K562 (cell line): ENCODE data around the gene PLXNA3. TPM values are rescaled to one million over a fixed set of nuclear protein-coding genes. Genes with fewer than 3 reads are reported as not detected.
"Not testable (repeated sequence)": the region's sequence is repeated elsewhere in the genome, so short reads cannot be mapped to it uniquely, and the experiment has no call there.

ENCODE experiments used
- ATAC-seq: fragments of 200-7000 bp; cut with Tn5 transposase; 3 replicates; pipeline ENCODE4 v1.9.1; 2020; ENCODE audit warnings: moderate library complexity
- BruUV-seq: library from RNA; stranded (reverse); fragments of 400-500 nt; replicated peaks from 2 replicates; lab custom pipeline; 2021; lab: Mats Ljungman, UMichigan
- CTCF ChIA-PET: fragments of 300-600 bp; formaldehyde crosslinking; extraction: SDS; loops from one replicate; lab custom pipeline; 2021; ENCODE audit warnings: low intra/inter-chr PET ratio; lab: Yijun Ruan, JAX
- POLR2A ChIA-PET: fragments of 300-600, 350-650 bp; sonication (Branson Sonifier 250); formaldehyde crosslinking; extraction: SDS; loops from one replicate; lab custom pipeline; 2021; ENCODE audit warnings: antibody characterized with exemption, inconsistent platforms; lab: Yijun Ruan, JAX
- DNase-seq, 4 experiments: peaks; one replicate each; pipeline versions ENCODE4 v3.0.0 to v3.0.0-alpha.2; 2011 to 2018; ENCODE audit warnings: low spot score in 3 of 4, mixed read lengths in 3 of 4; ENCODE audit errors: extremely low read depth in 1 of 4
- FAIRE-seq: peaks from 2 replicates; lab custom pipeline; 2011; peaks lifted over from hg19 to GRCh38; lab: Jason Lieb, UNC
- H2AFZ ChIP-seq: 2 replicates; pipeline ENCODE4 v1.6.0; 2011; ENCODE audit warnings: low read depth, low read length, control low read depth, inconsistent platforms
- H3K27ac ChIP-seq: fragments of 200-600 bp; 3 replicates; pipeline ENCODE4 v1.8.0; 2011; ENCODE audit warnings: low read depth, mild to moderate bottlenecking, control low read depth, inconsistent platforms, low read length, moderate library complexity, mixed read lengths; ENCODE audit errors: extremely low read depth
- H3K27me3 ChIP-seq, 2 experiments: fragments of 300-600 bp in 1 of 2; 2 replicates in 1 of 2; 3 replicates in 1 of 2; pipeline versions ENCODE4 v1.6.0 to v1.8.0; 2011; ENCODE audit warnings: inconsistent platforms in 2 of 2, low read length in 2 of 2, mild to moderate bottlenecking in 1 of 2, mixed read lengths in 1 of 2, moderate library complexity in 1 of 2; ENCODE audit not compliant: control insufficient read depth in 2 of 2, insufficient read depth in 2 of 2
- H3K36me3 ChIP-seq: fragments of 300-600 bp; 3 replicates; pipeline ENCODE4 v1.8.0; 2011; ENCODE audit warnings: mild to moderate bottlenecking, low read length, inconsistent platforms; ENCODE audit not compliant: control insufficient read depth, insufficient read depth
- H3K4me1 ChIP-seq, 2 experiments: fragments of 200-600 bp in 1 of 2; replicated peaks in 1 of 2; 2 replicates in 1 of 2; 3 replicates in 1 of 2; pipeline versions ENCODE4 v1.5.1 to v1.8.0; 2011; ENCODE audit warnings: inconsistent platforms in 2 of 2, low read length in 2 of 2, mild to moderate bottlenecking in 1 of 2, mixed read lengths in 1 of 2, moderate library complexity in 1 of 2; ENCODE audit not compliant: control insufficient read depth in 2 of 2, insufficient read depth in 2 of 2
- H3K4me2 ChIP-seq: 2 replicates; pipeline ENCODE4 v1.6.1; 2011; ENCODE audit warnings: low read length, control low read depth, inconsistent platforms, mixed read lengths; ENCODE audit not compliant: insufficient read depth
- H3K4me3 ChIP-seq: fragments of 200-600 bp; sonication (generic), shearing (Covaris generic); 2 replicates; pipeline ENCODE4 v1.5.1; 2016; ENCODE audit warnings: control low read depth, inconsistent platforms
- H3K79me2 ChIP-seq: fragments of 200-600 bp; 3 replicates; pipeline ENCODE4 v1.8.0; 2011; ENCODE audit warnings: low read length, inconsistent platforms; ENCODE audit not compliant: control insufficient read depth, insufficient read depth
- H3K9ac ChIP-seq, 2 experiments: 2 replicates each; pipeline versions ENCODE4 v1.6.0 to v1.6.1; 2011; ENCODE audit warnings: low read depth in 2 of 2, low read length in 2 of 2, control low read depth in 1 of 2, inconsistent platforms in 1 of 2, mild to moderate bottlenecking in 1 of 2, mixed read lengths in 1 of 2; ENCODE audit not compliant: insufficient read depth in 1 of 2
- H3K9me1 ChIP-seq: one replicate; pipeline ENCODE4 v1.6.0; 2011; ENCODE audit warnings: inconsistent platforms, mild to moderate bottlenecking, low read length, moderate library complexity; ENCODE audit not compliant: control insufficient read depth, insufficient read depth
- H3K9me3 ChIP-seq: replicated peaks from 2 replicates; pipeline ENCODE4 v1.5.1; 2011; ENCODE audit warnings: low read depth, low read length, inconsistent platforms; ENCODE audit not compliant: control insufficient read depth, insufficient read depth
- H4K20me1 ChIP-seq: replicated peaks from 2 replicates; pipeline ENCODE4 v1.6.1; 2011; ENCODE audit warnings: low read length, inconsistent platforms, mixed read lengths; ENCODE audit not compliant: control insufficient read depth, insufficient read depth
- KDM5B ChIP-seq: fragments of 200-600 bp; sonication (generic); IDR thresholded peaks from 2 replicates; pipeline ENCODE4 v1.6.1; 2012; ENCODE audit warnings: low read depth, mild to moderate bottlenecking, moderate library complexity, low read length, control low read depth, inconsistent platforms; ENCODE audit not compliant: insufficient replicate concordance
- PHF21A ChIP-seq: fragments of 450-650 bp; IDR thresholded peaks from 2 replicates; pipeline ENCODE4 v1.6.1; 2017; ENCODE audit warnings: low read depth, borderline replicate concordance
- ZNF398 ChIP-seq: fragments of 250-450 bp; sonication (Bioruptor Pico); IDR thresholded peaks from 2 replicates; pipeline ENCODE4 v1.8.0; 2021; ENCODE audit warnings: moderate library complexity, mild to moderate bottlenecking, inconsistent platforms
- WGBS: fragments of 100-300 bp; shearing (Covaris generic); methylation state at CpG from one replicate; pipeline ENCODE4 v1.1.6; 2016; ENCODE audit warnings: low coverage, mixed read lengths; ENCODE audit not compliant: insufficient coverage; ENCODE audit errors: missing lambda C conversion rate; 5-methylcytosine and 5-hydroxymethylcytosine counted together
- in situ Hi-C: fragments of 300-500 bp; cut with MboI; formaldehyde crosslinking; loops from 4 replicates; pipeline ENCODE4 v1.15.0; 2018; ENCODE audit warnings: inconsistent platforms, mixed read lengths
- intact Hi-C: fragments of 100-400 bp; cut with micrococcal nuclease; formaldehyde crosslinking; loops from 2 replicates; pipeline ENCODE4 v1.14.2; 2022
- polyA plus RNA-seq, 8 experiments: library from polyadenylated mRNA; depleted of rRNA in 4 of 8; stranded (reverse) in 5 of 8; unstranded in 3 of 8; fragments of >200 nt; fragmentation: Nextera tagmentation in 2 of 8; fragmentation: Illumina TruSeq in 1 of 8; extraction: Ambion mirVana in 2 of 8; extraction: Trizol in 1 of 8; gene quantifications; 2 replicates each; pipeline versions ENCODE4 v1.2.1 to v1.2.3, GENCODE V29; 2011 to 2014; ENCODE audit warnings: inconsistent platforms in 1 of 8, missing spikeins in 1 of 8
- total RNA-seq, 7 experiments: library from RNA; depleted of rRNA in 6 of 7; stranded (reverse); fragments of >200 nt in 6 of 7; fragmentation: Illumina TruSeq in 2 of 7; extraction: Trizol in 2 of 7; gene quantifications; 2 replicates each; pipeline versions ENCODE4 v1.2.1 to v1.2.3, GENCODE V29; 2011 to 2021; ENCODE audit warnings: low replicate concordance in 1 of 7
- TF ChIP-seq, protein P1 (sequence below): IDR thresholded peaks from 2 replicates; pipeline ENCODE4 v1.6.1; 2011; ENCODE audit not compliant: insufficient read length; ENCODE audit errors: extremely low read depth
- TF ChIP-seq, protein P2 (sequence below): fragments of 450-650 bp; IDR thresholded peaks from 2 replicates; pipeline ENCODE4 v1.6.1; 2016
- TF ChIP-seq, protein P3 (sequence below): fragments of 450-650 bp; IDR thresholded peaks from 2 replicates; pipeline ENCODE4 v1.6.1; 2017; ENCODE audit warnings: antibody characterized with exemption, mild to moderate bottlenecking

The PLXNA3 gene
- total and polyA plus RNA-seq, 9 of the 15 experiments (the other 6 are each of a cell fraction or from before 2014, with no cell fraction given): 0.32 to 47.8 (median 7.5) TPM

- TF ChIP-seq, protein P1, sequence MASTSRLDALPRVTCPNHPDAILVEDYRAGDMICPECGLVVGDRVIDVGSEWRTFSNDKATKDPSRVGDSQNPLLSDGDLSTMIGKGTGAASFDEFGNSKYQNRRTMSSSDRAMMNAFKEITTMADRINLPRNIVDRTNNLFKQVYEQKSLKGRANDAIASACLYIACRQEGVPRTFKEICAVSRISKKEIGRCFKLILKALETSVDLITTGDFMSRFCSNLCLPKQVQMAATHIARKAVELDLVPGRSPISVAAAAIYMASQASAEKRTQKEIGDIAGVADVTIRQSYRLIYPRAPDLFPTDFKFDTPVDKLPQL: no peak
- TF ChIP-seq ZNF398 (CRISPR knock-in tag) (no peak), KDM5B (no peak), PHF21A (no peak)
Measured at GRCh38 chrX:154495472-154495922, 37.4 kb downstream of the PLXNA3 start (continued).

GRCh38 chrX:154496591-154497137 is 38.6 kb downstream of the PLXNA3 start:
- not testable (repeated sequence) for H3K9ac ChIP-seq
- TF ChIP-seq, protein P2, sequence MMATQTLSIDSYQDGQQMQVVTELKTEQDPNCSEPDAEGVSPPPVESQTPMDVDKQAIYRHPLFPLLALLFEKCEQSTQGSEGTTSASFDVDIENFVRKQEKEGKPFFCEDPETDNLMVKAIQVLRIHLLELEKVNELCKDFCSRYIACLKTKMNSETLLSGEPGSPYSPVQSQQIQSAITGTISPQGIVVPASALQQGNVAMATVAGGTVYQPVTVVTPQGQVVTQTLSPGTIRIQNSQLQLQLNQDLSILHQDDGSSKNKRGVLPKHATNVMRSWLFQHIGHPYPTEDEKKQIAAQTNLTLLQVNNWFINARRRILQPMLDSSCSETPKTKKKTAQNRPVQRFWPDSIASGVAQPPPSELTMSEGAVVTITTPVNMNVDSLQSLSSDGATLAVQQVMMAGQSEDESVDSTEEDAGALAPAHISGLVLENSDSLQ: peak; percentile 85
- TF ChIP-seq, protein P3, sequence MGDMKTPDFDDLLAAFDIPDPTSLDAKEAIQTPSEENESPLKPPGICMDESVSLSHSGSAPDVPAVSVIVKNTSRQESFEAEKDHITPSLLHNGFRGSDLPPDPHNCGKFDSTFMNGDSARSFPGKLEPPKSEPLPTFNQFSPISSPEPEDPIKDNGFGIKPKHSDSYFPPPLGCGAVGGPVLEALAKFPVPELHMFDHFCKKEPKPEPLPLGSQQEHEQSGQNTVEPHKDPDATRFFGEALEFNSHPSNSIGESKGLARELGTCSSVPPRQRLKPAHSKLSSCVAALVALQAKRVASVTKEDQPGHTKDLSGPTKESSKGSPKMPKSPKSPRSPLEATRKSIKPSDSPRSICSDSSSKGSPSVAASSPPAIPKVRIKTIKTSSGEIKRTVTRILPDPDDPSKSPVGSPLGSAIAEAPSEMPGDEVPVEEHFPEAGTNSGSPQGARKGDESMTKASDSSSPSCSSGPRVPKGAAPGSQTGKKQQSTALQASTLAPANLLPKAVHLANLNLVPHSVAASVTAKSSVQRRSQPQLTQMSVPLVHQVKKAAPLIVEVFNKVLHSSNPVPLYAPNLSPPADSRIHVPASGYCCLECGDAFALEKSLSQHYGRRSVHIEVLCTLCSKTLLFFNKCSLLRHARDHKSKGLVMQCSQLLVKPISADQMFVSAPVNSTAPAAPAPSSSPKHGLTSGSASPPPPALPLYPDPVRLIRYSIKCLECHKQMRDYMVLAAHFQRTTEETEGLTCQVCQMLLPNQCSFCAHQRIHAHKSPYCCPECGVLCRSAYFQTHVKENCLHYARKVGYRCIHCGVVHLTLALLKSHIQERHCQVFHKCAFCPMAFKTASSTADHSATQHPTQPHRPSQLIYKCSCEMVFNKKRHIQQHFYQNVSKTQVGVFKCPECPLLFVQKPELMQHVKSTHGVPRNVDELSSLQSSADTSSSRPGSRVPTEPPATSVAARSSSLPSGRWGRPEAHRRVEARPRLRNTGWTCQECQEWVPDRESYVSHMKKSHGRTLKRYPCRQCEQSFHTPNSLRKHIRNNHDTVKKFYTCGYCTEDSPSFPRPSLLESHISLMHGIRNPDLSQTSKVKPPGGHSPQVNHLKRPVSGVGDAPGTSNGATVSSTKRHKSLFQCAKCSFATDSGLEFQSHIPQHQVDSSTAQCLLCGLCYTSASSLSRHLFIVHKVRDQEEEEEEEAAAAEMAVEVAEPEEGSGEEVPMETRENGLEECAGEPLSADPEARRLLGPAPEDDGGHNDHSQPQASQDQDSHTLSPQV: peak; percentile 47; the same call in 1 of the 2 replicates

More at GRCh38 chrX:154496591-154497137, 38.6 kb downstream of the PLXNA3 start:
- intact Hi-C loops: loop anchor here (10.0 kb wide), 1 partner anchor 122 kb away; the partner anchor contains the start of genes EMD and FLNA
- H3K9me1 ChIP-seq, in situ Hi-C loops, H3K27me3 ChIP-seq, H4K20me1 ChIP-seq, DNase-seq, H3K9me3 ChIP-seq, H3K36me3 ChIP-seq, BruUV-seq, H3K79me2 ChIP-seq, CTCF ChIA-PET, H3K4me2 ChIP-seq, H3K4me3 ChIP-seq: not testable (repeated sequence)
- Histone ChIP-seq H3K4me1 (peaks cover 31 to 42% of the 10 kb centered on the region in 2 experiments), H3K27ac (peak overlapping the region; percentile 48; the same call in 1 of the 3 replicates), H2AFZ (peak overlapping the region; percentile 0; the same call in 1 of the 2 replicates)
- ATAC-seq: 0 out of 3 replicates have a peak, but pooled peaks have one; percentile 6
- FAIRE-seq: peak; percentile 85
- POLR2A ChIA-PET: interaction anchor here (0.7 to 1.5 kb wide), 2 partner anchors 20 to 32 kb away, joined by 3 to 4 read pairs; partner anchors contain the start of gene FAM3A
- 22% methylated on average over 4 of the region's 4 CpGs for WGBS
